Urinary bladder (tissue), 4 donors: ENCODE measurements around the gene PRRG1. TPM values are rescaled to one million over a fixed set of nuclear protein-coding genes. Genes with fewer than 3 reads are reported as not detected.

Experiments
- DNase-seq: peaks from one replicate; pipeline ENCODE4 v3.0.0-alpha.2; 2015; ENCODE audit errors: extremely low spot score
- H3K27ac ChIP-seq: one replicate; pipeline ENCODE4 v1.5.1; 2013; ENCODE audit warnings: low read depth, mild to moderate bottlenecking, moderate library complexity
- H3K36me3 ChIP-seq: one replicate; pipeline ENCODE4 v1.6.1; 2013; ENCODE audit warnings: mild to moderate bottlenecking, moderate library complexity; ENCODE audit not compliant: insufficient read depth
- H3K4me1 ChIP-seq: one replicate; pipeline ENCODE4 v1.6.1; 2013; ENCODE audit warnings: mild to moderate bottlenecking, moderate library complexity; ENCODE audit not compliant: insufficient read depth
- H3K4me3 ChIP-seq: one replicate; pipeline ENCODE4 v1.5.1; 2013; ENCODE audit warnings: low read depth, low read length
- WGBS: extraction: QIAGEN DNeasy Blood & Tissue Kit; methylation state at CpG from one replicate; pipeline ENCODE4 v1.1.7; 2013; 5-methylcytosine and 5-hydroxymethylcytosine counted together
- polyA plus RNA-seq: library from polyadenylated mRNA; stranded (reverse); fragments of 200-250 nt; gene quantifications from one replicate; pipeline ENCODE4 v1.2.3, GENCODE V29; 2013
- total RNA-seq: library from RNA; depleted of rRNA; stranded (reverse); fragments of >200 nt; gene quantifications from one replicate; pipeline ENCODE4 v1.2.3, GENCODE V29; 2014
- donor health status: healthy with polysubstance abuse.
- donor health status: healthy.

Gene PRRG1
- total and polyA plus RNA-seq, 2 donors = 6.9 to 15.6 TPM

DNA sequence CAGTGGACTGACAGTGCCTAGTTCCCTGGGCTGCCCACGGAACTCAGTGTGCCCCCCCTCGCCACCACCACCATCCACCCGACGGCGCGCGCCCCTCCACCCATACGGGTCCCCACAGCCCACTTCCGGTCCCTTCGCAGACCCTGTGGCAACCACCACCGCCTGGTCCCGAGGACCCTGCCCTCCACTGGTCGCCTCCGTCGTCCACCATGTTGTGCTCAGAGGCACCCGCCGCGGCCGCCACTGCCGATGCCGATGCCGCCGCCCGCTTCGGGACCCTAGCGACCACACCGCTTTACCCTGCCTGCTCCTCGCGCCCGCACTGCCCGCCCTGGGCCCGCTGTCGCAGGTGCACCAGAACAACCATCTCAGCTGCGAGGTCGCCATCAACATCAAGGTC lies 155.8 kb downstream of the PRRG1 start:
- H3K4me3 ChIP-seq = no peak overlapping the region
- no peaks in the 10 kb centered on the region for H3K4me1 ChIP-seq
- H3K27ac ChIP-seq = no peak overlapping the region
- 98% methylated on average over 35 of the region's 35 CpGs for WGBS
- DNase-seq = no peak
- H3K36me3 ChIP-seq = no peaks in the 10 kb centered on the region

Other genes starting within 250 kb of the PRRG1 start
- gene LANCL3, start 222.3 kb downstream of the PRRG1 start, total RNA-seq = 0.63 TPM
- 0.18 TPM for gene LANCL3, start 222.3 kb downstream of the PRRG1 start, polyA plus RNA-seq